GM18505 (cell line): ENCODE data around the gene PDHA2.
"Not testable (repeated sequence)": the region's sequence is repeated elsewhere in the genome, so short reads cannot be mapped to it uniquely, and the experiment has no call there.

Experiments used
- ATAC-seq: cut with Tn5 transposase; IDR thresholded peaks from one replicate; pipeline ENCODE4 v1.9.1; 2021; ENCODE audit not compliant: unreplicated experiment
- POLR2A ChIP-seq: IDR thresholded peaks from 4 replicates; pipeline ENCODE4 v1.6.1; 2011; ENCODE audit warnings: borderline replicate concordance; ENCODE audit not compliant: insufficient read depth, insufficient read length; ENCODE audit errors: extremely low read depth

The PDHA2 gene

DNA sequence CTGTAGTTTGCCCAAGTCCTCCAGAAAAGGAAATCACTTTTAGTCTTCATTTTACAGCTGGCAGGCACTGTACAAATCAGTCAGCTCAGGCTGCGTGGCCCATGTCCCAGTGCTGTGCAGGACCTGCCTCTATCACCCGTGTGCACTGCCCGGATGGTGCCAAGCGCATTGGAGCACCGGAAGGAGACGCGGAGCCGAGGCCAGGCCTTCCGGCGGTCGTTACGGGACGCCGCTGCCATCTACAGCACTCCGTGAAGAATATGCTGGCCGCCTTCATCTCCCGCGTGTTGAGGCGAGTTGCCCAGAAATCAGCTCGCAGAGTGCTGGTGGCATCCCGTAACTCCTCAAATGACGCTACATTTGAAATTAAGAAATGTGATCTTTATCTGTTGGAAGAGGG, at the start of gene PDHA2:
PDHA2 (plus strand) TSS at position 203 of the 400 bp plus-strand sequence; CDS start at position 261, 58 bp downstream.
- no peak for TF ChIP-seq POLR2A
- no peak for ATAC-seq

- no peak for ATAC-seq
- no peak for TF ChIP-seq POLR2A
These were observed 41.9 kb upstream of the PDHA2 start for GRCh38 chr4:95798003-95798402.

- no peak for TF ChIP-seq POLR2A
- ATAC-seq: no peak
These were observed 41.2 kb upstream of the PDHA2 start for GRCh38 chr4:95798727-95799126.

DNA sequence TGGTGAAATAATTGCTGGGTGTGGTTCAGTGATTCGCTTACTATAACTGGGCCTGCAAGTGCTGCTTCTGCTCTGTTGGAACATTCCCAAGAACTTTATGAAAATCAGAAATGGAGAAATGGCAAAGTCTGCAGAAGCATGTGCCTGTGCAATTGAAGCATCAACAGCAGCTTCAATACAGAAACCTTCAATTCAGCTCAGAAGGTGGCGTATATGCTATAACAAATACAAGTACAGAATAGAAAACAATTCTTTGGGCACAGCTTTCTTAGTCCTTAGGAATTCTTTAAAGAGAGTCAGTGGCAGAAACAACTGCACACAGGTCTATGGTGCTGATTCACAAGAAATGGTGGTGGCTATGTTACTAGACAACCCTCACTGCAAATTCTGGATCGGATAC, 18.0 kb upstream of the PDHA2 start:
- no peak for TF ChIP-seq POLR2A
- no peak for ATAC-seq

- no peak for ATAC-seq
- TF ChIP-seq POLR2A: no peak
These were observed 14.3 kb upstream of the PDHA2 start for GRCh38 chr4:95825546-95825945.

DNA sequence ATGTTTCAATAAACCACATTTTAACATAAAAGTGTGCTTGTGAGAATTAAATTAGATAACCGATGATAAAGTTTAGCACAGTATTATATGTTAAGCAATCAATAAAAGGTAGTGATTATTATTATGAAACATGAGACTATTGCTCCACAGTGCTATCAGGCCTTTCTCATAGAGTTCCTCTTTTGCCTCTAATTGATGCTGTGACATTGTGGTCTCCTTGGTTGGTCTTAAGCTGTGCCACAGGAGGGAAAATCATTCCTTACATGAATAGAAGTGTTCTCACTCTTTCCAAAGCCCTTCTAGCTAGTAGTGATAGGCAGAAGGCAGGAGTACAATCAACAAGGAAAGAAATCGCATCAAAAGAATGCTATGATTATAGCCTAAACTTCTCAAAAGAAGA, 9.2 kb upstream of the PDHA2 start:
- TF ChIP-seq POLR2A: no peak
- ATAC-seq: no peak

GRCh38 chr4:95831166-95831565, 8.7 kb upstream of the PDHA2 start:
- no peak for TF ChIP-seq POLR2A
- no peak for ATAC-seq

GRCh38 chr4:95833711-95834194, 6.1 kb upstream of the PDHA2 start:
- no peak for TF ChIP-seq POLR2A
- ATAC-seq: no peak

DNA sequence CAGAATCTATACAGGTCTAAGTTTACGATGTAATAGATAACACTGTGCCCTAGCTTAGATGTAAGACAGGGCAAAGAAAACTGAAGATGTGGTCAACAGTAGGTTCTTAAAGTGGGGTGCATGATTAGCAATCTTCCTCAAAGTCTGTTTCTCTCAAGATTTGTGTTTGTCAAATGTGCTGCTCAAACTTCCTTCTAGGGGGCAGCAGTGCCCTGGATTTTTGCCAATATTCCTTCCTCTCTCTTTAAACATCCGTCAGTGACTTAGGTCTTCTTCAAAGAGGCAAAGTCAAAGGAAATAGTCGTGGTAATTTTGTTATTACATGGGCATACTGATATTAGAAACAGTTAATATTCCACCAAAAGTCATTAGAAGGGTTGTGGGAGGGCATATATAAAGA, 4.2 kb upstream of the PDHA2 start:
- no peak for ATAC-seq
- TF ChIP-seq POLR2A: no peak

GRCh38 chr4:95838192-95838591, 1.7 kb upstream of the PDHA2 start:
- ATAC-seq: no peak
- TF ChIP-seq POLR2A: no peak

GRCh38 chr4:95847908-95848460, 8.1 kb downstream of the PDHA2 start:
- no peak for TF ChIP-seq POLR2A
- ATAC-seq: no peak

DNA sequence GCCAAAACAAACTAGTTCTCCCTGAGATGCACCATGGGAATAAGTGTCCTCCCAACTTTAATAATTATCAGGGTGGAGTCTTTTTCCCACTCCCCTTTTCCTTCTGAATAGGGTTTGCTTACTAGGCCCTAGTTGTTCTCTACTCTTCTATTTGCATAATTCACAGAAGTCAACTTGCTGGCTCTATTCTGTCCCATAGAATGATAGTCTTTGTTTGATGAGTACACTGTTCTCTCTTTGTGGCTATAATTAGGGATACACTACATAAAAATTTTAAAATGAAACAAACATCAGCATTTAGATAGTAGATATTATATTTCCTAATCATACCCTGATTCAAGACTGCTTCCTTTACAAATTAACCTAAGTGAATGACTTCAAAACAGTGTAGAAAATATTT, 10.3 kb downstream of the PDHA2 start:
- TF ChIP-seq POLR2A: no peak
- ATAC-seq: no peak

- TF ChIP-seq POLR2A: no peak
- no peak for ATAC-seq
These were observed 17.9 kb downstream of the PDHA2 start for GRCh38 chr4:95857761-95858160.

DNA sequence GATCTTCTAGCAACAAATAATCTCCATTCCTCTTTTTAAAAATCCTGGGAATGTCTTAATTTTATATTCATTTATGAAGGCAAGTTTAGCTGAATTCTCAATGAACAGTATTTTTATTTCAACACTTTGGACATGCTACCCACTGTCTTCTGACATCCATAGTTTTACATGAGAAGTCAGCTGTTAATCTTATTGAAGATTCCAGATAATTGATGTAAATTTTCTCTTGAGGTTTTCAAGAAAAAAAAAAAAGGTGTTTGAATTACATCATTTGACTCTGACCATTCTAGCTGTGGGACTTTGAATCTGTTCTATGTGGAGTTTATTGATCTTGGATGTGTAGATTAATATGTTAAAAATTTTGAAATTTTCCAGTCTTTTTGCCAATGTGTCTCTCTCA, 28.0 kb downstream of the PDHA2 start:
- no peak for ATAC-seq

DNA sequence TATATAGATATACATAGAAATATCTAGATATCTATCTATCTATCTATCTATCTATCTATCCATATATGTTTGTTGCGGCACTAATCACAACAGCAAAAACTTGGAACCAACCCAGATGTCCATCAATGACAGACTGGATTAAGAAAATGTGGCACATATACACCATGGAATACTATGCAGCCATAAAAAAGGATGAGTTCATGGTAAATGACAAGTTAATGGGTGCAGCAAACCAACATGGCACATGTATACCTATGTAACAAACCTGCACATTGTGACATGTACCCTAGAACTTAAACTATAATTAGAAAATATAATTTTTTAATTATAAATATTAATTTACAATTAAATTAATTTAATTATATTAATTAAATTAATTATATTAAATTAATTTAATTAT, 29.5 kb downstream of the PDHA2 start:
- not testable (repeated sequence) for ATAC-seq

More for the DNA sequence above, 28.0 kb downstream of the PDHA2 start:
- TF ChIP-seq POLR2A: no peak
